ENCODE results near the gene ATR.
"Not testable (repeated sequence)": the region's sequence is repeated elsewhere in the genome, so short reads cannot be mapped to it uniquely, and the experiment has no call there.

ATR gene

DNA sequence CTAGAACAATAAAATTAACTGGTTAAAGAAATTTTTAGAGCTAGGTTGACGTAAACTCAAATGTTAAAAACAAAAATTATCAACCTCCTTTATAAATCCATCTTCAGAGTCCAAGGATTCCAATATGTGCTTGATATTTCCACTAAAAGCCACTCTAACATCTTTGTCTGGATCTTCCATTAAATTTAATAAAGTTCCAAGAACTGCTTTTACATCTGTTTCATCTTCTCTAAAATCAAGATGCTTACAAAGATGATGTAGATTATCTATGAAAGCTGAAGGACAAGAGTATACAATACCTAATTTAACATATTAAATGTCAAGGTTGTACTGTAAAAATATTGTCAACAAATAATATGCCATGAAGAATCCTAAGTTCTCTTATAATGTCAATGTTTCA is 24.8 kb downstream of the ATR start:
- Histone ChIP-seq H3K4me3 (ENCODE audit: low read length) (no peak overlapping the region), H3K27me3 (ENCODE audit: control insufficient read depth, insufficient read depth, low read length) (no peaks in the 10 kb centered on the region), H3K9ac (ENCODE audit: low read length) (no peak overlapping the region), H3K4me1 (ENCODE audit: control insufficient read depth, insufficient read depth, low read length) (no peaks in the 10 kb centered on the region), H3K9me3 (ENCODE audit: control insufficient read depth, low read length) (no peaks in the 10 kb centered on the region), H3K36me3 (ENCODE audit: control insufficient read depth, insufficient read depth, low read length) (no peaks in the 10 kb centered on the region)

DNA sequence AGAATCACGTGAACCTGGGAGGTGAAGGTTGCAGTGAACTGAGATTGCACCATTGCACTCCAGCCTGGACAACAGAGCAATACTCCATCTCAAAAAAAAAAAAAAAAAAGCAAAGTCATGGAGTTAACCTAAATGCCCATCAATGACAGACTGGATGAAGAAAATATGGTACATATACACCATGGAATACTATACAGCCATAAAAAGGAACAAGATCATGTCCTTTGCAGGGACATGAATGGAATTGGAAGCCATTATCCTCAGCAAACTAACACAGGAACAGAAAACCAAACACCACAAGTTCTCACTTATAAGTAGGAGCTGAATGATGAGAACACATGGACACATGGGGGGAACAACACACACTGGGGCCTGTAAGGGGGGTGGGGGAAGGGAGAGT is 26.0 kb downstream of the ATR start:
- not testable (repeated sequence) for H3K36me3 ChIP-seq (ENCODE audit: control insufficient read depth, insufficient read depth, low read length); H3K27me3 ChIP-seq (ENCODE audit: control insufficient read depth, insufficient read depth, low read length); H3K4me3 ChIP-seq (ENCODE audit: low read length); H3K4me1 ChIP-seq (ENCODE audit: control insufficient read depth, insufficient read depth, low read length); H3K9me3 ChIP-seq (ENCODE audit: control insufficient read depth, low read length); H3K9ac ChIP-seq (ENCODE audit: low read length)

DNA sequence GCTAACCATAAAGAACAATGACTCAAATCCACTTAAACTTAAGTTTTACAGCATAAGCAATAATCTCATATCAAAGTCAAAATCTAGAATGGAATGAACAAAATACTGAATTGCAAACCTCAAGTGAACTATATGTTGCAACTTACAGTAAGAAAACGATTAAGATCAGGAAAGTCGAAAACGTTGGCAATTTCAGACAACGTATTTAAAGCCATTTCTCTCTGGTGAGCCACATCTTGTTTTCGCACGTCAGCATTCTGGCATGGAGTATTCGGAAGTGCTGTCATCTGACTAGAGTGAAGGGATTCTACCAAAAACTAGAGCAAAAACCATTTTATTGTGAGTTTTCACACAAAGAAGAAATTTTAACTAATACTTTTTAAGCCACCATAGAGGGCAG is 28.5 kb downstream of the ATR start:
- Histone ChIP-seq H3K36me3 (ENCODE audit: control insufficient read depth, insufficient read depth, low read length) (no peaks in the 10 kb centered on the region), H3K9me3 (ENCODE audit: control insufficient read depth, low read length) (no peaks in the 10 kb centered on the region), H3K4me3 (ENCODE audit: low read length) (no peak overlapping the region), H3K9ac (ENCODE audit: low read length) (no peak overlapping the region), H3K4me1 (ENCODE audit: control insufficient read depth, insufficient read depth, low read length) (no peaks in the 10 kb centered on the region), H3K27me3 (ENCODE audit: control insufficient read depth, insufficient read depth, low read length) (no peaks in the 10 kb centered on the region)

DNA sequence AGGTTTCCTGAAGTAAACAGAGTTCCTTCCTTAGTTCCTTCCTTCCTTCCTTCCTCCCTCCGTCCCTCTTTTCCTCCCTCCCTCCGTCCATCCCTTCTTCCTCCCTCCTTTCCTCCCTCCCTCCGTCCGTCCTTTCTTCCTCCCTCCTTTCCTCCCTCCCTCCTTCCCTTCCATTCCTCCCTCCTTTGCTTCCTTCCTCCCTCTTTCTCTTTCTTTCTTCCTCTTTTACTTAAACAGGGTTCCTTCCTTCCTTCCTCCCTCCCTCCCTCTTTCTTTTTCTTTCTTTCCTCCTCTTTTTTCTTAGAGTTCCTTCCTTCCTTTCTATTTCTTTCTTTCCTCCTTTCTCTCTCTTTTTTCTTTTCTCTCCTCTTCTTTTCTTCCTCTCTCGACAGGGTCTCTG is 35.2 kb downstream of the ATR start:
- no peak overlapping the region for H3K4me3 ChIP-seq (ENCODE audit: low read length)
- no peak overlapping the region for H3K9ac ChIP-seq (ENCODE audit: low read length)
- H3K36me3 ChIP-seq (ENCODE audit: control insufficient read depth, insufficient read depth, low read length) = no peaks in the 10 kb centered on the region
- H3K27me3 ChIP-seq (ENCODE audit: control insufficient read depth, insufficient read depth, low read length) = no peaks in the 10 kb centered on the region
- H3K4me1 ChIP-seq (ENCODE audit: control insufficient read depth, insufficient read depth, low read length) = no peaks in the 10 kb centered on the region
- no peaks in the 10 kb centered on the region for H3K9me3 ChIP-seq (ENCODE audit: control insufficient read depth, low read length)

DNA sequence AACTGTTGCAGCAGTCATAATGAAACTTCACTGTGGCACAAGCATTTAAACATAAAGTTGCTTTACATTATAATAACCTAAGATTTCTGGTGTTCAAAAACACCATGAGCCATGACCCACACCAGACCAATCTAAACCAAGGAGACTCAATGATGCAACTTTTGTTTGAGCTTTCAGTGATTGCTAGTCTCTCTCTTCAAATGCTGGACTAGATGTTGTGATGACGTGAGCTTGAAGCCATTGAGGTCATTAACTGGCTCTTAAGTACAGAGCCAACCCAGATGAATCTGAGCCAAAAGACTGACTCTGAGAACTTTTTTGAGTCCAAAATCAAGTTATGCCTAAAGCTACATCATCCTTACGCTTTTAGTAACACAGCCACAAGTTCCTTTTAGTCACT is 36.5 kb downstream of the ATR start:
- H3K9me3 ChIP-seq (ENCODE audit: control insufficient read depth, low read length) = no peaks in the 10 kb centered on the region
- H3K36me3 ChIP-seq (ENCODE audit: control insufficient read depth, insufficient read depth, low read length) = no peaks in the 10 kb centered on the region
- H3K27me3 ChIP-seq (ENCODE audit: control insufficient read depth, insufficient read depth, low read length) = no peaks in the 10 kb centered on the region
- no peak overlapping the region for H3K9ac ChIP-seq (ENCODE audit: low read length)
- no peaks in the 10 kb centered on the region for H3K4me1 ChIP-seq (ENCODE audit: control insufficient read depth, insufficient read depth, low read length)
- no peak overlapping the region for H3K4me3 ChIP-seq (ENCODE audit: low read length)

DNA sequence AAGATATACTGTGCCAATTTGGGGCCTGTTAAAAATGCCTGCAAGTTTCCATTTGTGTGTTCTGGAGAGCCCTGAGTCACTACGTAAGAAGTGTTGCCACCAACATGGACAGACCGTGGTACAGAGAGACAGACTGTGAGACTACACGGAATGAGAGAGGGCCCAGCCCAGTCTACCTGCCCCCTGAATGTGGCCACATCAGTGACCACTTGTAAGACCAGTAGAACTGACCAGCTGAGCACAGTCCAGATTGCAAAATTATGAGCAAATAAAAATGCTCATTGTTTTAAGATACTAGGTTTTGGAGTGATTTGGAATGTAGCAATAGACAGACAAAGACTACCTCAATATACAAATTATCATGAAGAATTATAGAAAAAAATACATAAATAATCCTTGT is 42.0 kb downstream of the ATR start:
- no peaks in the 10 kb centered on the region for H3K36me3 ChIP-seq (ENCODE audit: control insufficient read depth, insufficient read depth, low read length)
- H3K9me3 ChIP-seq (ENCODE audit: control insufficient read depth, low read length) = no peaks in the 10 kb centered on the region
- H3K9ac ChIP-seq (ENCODE audit: low read length) = no peak overlapping the region
- no peak overlapping the region for H3K4me3 ChIP-seq (ENCODE audit: low read length)
- H3K27me3 ChIP-seq (ENCODE audit: control insufficient read depth, insufficient read depth, low read length) = no peaks in the 10 kb centered on the region
- H3K4me1 ChIP-seq (ENCODE audit: control insufficient read depth, insufficient read depth, low read length) = no peaks in the 10 kb centered on the region

DNA sequence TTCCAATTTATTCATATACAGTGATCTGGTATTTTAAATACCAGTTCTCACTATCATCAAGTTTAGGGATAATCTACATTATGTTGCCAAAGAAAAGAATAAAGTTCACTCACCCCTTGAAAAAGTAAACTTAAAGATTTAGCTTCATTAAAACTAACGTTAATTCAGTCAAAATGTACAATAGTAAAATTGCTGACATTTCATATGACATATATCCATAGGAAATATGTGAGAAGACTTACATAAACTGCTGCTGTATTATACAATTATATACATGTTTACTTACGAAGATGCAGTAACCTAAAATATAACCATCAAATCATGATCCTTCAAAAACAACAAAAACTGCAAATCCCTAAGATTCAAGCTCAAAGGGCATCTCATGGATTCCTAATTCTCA is 44.0 kb downstream of the ATR start:
- Histone ChIP-seq H3K36me3 (ENCODE audit: control insufficient read depth, insufficient read depth, low read length) (no peaks in the 10 kb centered on the region), H3K9me3 (ENCODE audit: control insufficient read depth, low read length) (no peaks in the 10 kb centered on the region), H3K27me3 (ENCODE audit: control insufficient read depth, insufficient read depth, low read length) (no peaks in the 10 kb centered on the region), H3K4me1 (ENCODE audit: control insufficient read depth, insufficient read depth, low read length) (no peaks in the 10 kb centered on the region), H3K4me3 (ENCODE audit: low read length) (no peak overlapping the region), H3K9ac (ENCODE audit: low read length) (no peak overlapping the region)

DNA sequence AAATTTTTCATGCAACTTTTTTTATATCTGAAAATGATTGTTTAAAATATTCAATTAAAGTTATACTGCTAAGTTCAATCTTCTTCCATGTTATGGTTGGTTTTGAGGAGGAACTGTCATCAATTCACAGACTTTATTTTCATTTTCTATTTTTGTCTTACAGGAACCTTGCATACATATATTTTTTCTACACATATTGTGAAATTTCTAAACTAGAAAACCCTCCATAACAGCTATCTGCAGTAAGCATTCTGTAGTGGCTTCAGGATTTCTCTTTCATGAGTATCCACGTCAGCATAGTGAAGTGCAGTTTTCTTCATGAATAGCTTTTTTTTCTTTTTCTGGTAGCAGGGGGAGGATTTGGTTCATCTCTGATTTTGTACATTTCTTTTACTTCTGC is 48.2 kb downstream of the ATR start:
- no peaks in the 10 kb centered on the region for H3K27me3 ChIP-seq (ENCODE audit: control insufficient read depth, insufficient read depth, low read length)
- no peak overlapping the region for H3K4me3 ChIP-seq (ENCODE audit: low read length)
- no peak overlapping the region for H3K9ac ChIP-seq (ENCODE audit: low read length)
- H3K36me3 ChIP-seq (ENCODE audit: control insufficient read depth, insufficient read depth, low read length) = no peaks in the 10 kb centered on the region
- H3K9me3 ChIP-seq (ENCODE audit: control insufficient read depth, low read length) = no peaks in the 10 kb centered on the region
- H3K4me1 ChIP-seq (ENCODE audit: control insufficient read depth, insufficient read depth, low read length) = no peaks in the 10 kb centered on the region

DNA sequence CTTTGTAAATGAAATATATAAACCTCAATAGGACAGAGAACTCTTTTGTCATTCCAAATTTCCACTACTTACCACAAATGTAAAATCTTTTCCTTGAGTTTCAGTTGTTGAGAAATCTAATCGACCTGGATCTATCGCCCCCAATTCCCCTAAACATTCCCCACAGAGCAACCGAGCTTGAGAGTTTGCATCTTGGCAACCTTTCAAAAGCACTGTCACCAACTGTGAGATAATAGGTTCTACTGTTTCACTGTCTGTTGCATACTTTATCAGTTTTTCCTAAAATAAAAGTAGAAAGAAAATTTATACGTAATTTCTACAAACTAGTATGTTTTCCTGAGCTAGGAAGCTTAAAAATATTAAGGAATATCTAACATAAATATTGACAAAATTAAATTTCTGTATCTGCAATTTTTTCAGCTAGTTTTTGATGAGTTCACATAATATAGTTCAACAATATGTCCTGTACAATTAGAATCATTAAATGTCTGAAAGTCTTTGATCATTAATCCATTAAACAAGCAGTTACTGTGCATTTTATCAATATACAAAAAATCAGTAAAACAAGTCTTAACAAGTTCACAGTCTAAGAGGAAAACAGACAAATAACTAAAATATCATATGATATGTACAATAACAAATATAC is 54.5 kb downstream of the ATR start:
- Histone ChIP-seq H3K4me1 (ENCODE audit: control insufficient read depth, insufficient read depth, low read length) (no peaks in the 10 kb centered on the region), H3K4me3 (ENCODE audit: low read length) (no peak overlapping the region), H3K9me3 (ENCODE audit: control insufficient read depth, low read length) (no peaks in the 10 kb centered on the region), H3K9ac (ENCODE audit: low read length) (no peak overlapping the region), H3K36me3 (ENCODE audit: control insufficient read depth, insufficient read depth, low read length) (no peaks in the 10 kb centered on the region), H3K27me3 (ENCODE audit: control insufficient read depth, insufficient read depth, low read length) (no peaks in the 10 kb centered on the region)

DNA sequence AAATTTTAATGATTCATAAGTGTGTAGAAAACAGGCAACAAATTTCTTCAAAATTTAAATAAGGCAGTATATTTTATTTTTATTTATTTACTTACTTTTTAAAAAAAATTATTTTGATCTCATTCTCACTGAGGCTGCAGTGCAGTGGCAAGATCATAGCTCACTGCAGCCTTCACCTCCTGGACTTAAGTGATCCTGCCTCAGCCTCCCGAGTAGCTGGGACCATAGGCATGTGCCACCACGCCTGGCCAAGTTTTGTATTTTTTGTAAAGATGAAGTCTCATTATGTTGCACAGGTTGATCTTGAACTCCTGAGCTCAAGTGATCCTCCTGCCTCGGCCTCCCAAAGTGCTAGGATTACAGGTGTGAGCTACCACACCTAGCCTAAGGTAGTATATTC is 69.5 kb downstream of the ATR start:
- Histone ChIP-seq H3K4me3 (ENCODE audit: low read length) (no peak overlapping the region), H3K9me3 (ENCODE audit: control insufficient read depth, low read length) (no peaks in the 10 kb centered on the region), H3K9ac (ENCODE audit: low read length) (no peak overlapping the region), H3K4me1 (ENCODE audit: control insufficient read depth, insufficient read depth, low read length) (no peaks in the 10 kb centered on the region), H3K27me3 (ENCODE audit: control insufficient read depth, insufficient read depth, low read length) (no peaks in the 10 kb centered on the region), H3K36me3 (ENCODE audit: control insufficient read depth, insufficient read depth, low read length) (no peaks in the 10 kb centered on the region)

DNA sequence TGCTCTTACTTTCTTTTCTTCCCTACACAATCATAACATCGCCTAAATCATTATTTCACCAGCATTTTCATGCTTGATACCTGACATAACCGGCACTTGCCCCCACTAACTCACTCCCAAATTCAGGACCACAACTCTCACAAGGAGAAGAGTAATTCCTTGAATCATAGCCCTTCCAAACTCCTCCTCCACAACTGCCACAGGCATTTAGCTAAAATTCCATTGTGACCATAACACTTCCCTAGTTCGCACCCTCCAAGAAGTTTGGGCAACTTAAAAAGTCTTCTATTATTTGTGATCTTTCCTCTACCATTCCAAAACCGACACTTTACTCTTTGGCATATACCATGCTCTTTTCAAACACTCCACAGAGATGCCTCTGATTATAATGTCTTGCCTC is 71.3 kb downstream of the ATR start:
- Histone ChIP-seq H3K9me3 (ENCODE audit: control insufficient read depth, low read length) (no peaks in the 10 kb centered on the region), H3K36me3 (ENCODE audit: control insufficient read depth, insufficient read depth, low read length) (no peaks in the 10 kb centered on the region), H3K27me3 (ENCODE audit: control insufficient read depth, insufficient read depth, low read length) (no peaks in the 10 kb centered on the region), H3K4me3 (ENCODE audit: low read length) (no peak overlapping the region), H3K9ac (ENCODE audit: low read length) (no peak overlapping the region), H3K4me1 (ENCODE audit: control insufficient read depth, insufficient read depth, low read length) (no peaks in the 10 kb centered on the region)

DNA sequence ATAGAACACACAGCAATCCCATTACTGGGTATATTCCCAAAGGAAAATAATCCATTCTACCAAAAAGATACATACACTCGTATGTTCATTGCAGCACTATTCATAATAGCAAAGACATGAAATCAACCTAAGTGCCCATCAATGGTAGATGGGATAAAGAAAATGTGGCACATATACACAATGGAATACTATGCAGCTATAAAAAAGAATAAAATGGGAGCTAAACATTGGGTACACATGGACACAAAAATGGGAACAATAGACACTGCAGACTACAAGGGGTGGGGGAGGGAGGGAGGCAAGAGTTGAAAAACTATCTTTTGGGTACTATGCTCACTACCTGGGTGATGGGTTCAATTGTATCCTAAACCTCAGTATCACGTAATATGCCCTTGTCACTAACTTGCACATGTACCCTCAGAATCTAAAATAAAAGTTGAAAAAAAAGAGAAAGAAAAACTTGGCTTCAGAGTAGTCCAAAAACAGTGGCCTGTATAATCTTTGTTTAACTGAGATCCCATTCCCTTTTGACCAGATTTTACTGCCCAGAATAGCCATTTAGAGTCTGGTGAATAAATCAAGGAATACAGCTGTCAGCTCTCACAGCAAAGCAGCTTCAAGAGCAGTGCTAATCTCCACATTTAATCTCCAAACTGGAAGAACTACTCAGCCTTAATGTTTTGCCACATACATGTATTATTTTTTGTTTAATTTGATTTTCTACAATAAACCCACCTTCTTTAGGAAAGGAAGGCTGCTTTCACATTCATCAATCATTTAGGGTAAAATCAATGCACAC is 76.1 kb downstream of the ATR start:
- Histone ChIP-seq H3K4me3 (ENCODE audit: low read length) (no peak overlapping the region), H3K27me3 (ENCODE audit: control insufficient read depth, insufficient read depth, low read length) (no peaks in the 10 kb centered on the region), H3K9ac (ENCODE audit: low read length) (no peak overlapping the region), H3K9me3 (ENCODE audit: control insufficient read depth, low read length) (no peaks in the 10 kb centered on the region), H3K4me1 (ENCODE audit: control insufficient read depth, insufficient read depth, low read length) (no peaks in the 10 kb centered on the region), H3K36me3 (ENCODE audit: control insufficient read depth, insufficient read depth, low read length) (no peaks in the 10 kb centered on the region)

Data from mucosa of stomach (tissue), 1 donor.